Ishikawa (cell line): ENCODE measurements around the gene USP50.

Experiments used
- CEBPB ChIP-seq: IDR thresholded peaks from 2 replicates; pipeline ENCODE4 v1.6.1; 2012
- CREB1 ChIP-seq: IDR thresholded peaks from 2 replicates; pipeline ENCODE4 v1.6.1; 2012; ENCODE audit warnings: low read depth
- EGR1 ChIP-seq: IDR thresholded peaks from 2 replicates; pipeline ENCODE4 v1.6.1; 2012
- EP300 ChIP-seq: IDR thresholded peaks from 2 replicates; pipeline ENCODE4 v1.6.1; 2012; ENCODE audit warnings: borderline replicate concordance
- FOXM1 ChIP-seq: IDR thresholded peaks from 2 replicates; pipeline ENCODE4 v1.6.1; 2012; ENCODE audit warnings: low read depth, borderline replicate concordance
- NFIC ChIP-seq: IDR thresholded peaks from 2 replicates; pipeline ENCODE4 v1.6.1; 2012
- RAD21 ChIP-seq: IDR thresholded peaks from 2 replicates; pipeline ENCODE4 v1.6.1; 2012; ENCODE audit warnings: low read depth
- TAF1 ChIP-seq: IDR thresholded peaks from 2 replicates; pipeline ENCODE4 v1.6.1; 2012; ENCODE audit warnings: low read depth, mild to moderate bottlenecking
- TCF12 ChIP-seq: IDR thresholded peaks from 2 replicates; pipeline ENCODE4 v1.6.1; 2012; ENCODE audit warnings: low read depth
- TEAD4 ChIP-seq: IDR thresholded peaks from 2 replicates; pipeline ENCODE4 v1.6.1; 2012
- YY1 ChIP-seq: IDR thresholded peaks from 2 replicates; pipeline ENCODE4 v1.6.1; 2012; ENCODE audit warnings: low read depth
- ZBTB7A ChIP-seq: IDR thresholded peaks from 2 replicates; pipeline ENCODE4 v1.6.1; 2012; ENCODE audit warnings: low read depth
- TF ChIP-seq, protein P1 (sequence below): IDR thresholded peaks from 2 replicates; pipeline ENCODE4 v1.6.1; 2012
- TF ChIP-seq, protein P2 (sequence below): IDR thresholded peaks from 2 replicates; pipeline ENCODE4 v1.6.1; 2012
- TF ChIP-seq, protein P3 (sequence below): IDR thresholded peaks from 2 replicates; pipeline ENCODE4 v1.6.1; 2012; ENCODE audit warnings: low read depth, mild to moderate bottlenecking

Gene USP50

DNA sequence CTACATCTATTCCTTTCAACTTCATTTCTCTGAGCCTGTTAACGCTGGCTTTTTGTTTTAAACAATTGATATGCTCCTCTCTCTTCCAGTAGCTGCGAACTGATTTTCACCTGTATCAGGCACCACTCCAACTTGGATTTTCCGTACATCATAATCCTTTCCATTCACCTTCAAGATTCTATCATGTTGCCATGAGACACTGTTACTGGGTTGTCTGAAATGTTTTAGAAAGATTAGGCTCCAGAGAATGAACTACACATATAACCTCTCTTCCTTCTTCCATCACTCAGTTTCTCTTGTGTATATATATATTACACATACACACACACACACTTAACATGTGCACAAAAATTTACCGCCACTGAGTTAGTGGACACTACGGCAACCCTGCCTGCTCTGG lies at the start of gene USP50:
TSS of gene USP50 (minus strand) at position 101 of the 400 bp plus-strand sequence. CDS start 141 bp downstream, outside the sequence.
- TF ChIP-seq CREB1, result no peak

DNA sequence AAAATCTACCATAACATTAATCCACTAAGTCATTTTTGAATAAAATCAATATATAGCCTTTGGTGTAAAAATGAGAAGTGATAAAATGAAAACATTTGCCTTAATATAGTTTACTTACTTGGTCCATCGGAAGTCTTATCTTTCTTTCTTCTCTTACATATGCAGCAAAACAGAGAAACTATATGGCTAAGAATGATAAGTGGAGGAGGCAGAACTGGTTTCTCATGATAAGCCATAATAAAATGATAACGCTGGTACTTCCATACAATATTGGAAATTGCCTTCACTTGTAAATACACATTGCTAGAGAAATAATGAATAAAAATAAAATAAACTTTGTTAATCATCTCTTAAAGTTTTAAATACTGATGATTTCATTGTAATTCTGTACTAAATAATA lies 47.8 kb upstream of the USP50 start:
- TF ChIP-seq EGR1, result no peak
- TF ChIP-seq, protein P1, sequence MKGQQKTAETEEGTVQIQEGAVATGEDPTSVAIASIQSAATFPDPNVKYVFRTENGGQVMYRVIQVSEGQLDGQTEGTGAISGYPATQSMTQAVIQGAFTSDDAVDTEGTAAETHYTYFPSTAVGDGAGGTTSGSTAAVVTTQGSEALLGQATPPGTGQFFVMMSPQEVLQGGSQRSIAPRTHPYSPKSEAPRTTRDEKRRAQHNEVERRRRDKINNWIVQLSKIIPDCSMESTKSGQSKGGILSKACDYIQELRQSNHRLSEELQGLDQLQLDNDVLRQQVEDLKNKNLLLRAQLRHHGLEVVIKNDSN, result no peak
- no peak for TF ChIP-seq CREB1
- TF ChIP-seq RAD21, result no peak
- no peak for TF ChIP-seq EP300
- no peak for TF ChIP-seq TEAD4

DNA sequence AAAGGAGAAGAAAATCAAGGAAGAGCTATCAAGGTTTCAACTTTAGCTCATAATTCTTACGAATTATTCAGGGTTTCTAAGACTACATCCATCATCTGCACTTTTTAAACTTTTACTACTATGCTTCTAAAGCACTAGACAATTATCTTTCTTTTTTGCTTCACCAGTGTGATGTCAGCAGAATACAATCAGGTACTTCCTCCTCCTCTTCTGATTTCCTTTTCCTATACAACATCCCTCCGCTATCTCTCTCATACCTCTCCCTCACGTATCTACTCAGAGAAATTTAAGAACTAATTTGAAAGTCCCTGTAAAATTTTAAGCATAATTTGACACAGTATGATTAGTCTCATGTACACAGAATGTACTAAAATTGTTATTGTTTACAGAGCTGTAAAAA lies 47.3 kb upstream of the USP50 start:
- no peak for TF ChIP-seq YY1
- TF ChIP-seq ZBTB7A, result no peak
- TF ChIP-seq NFIC, result no peak
- TF ChIP-seq, protein P1, result no peak
- no peak for TF ChIP-seq EGR1

DNA sequence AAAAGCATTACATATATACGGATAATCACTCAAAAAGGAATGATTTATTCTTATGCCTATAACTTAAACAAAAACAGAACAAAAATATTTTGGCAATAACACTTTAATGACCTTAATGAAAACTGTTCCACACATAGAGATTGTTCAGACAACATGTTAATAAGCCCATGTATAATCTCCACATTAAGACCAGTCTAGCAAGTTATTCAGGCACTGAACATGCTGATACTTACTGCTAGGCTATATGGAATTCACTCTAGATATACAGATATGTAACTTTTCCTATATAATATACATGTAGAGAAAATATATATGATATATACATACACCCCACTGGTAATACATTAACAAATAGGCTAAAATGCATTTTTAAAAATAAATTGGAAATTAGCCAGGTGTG lies 43.8 kb upstream of the USP50 start:
- TF ChIP-seq RAD21 (no peak), NFIC (no peak), ZBTB7A (no peak), TCF12 (no peak), EGR1 (no peak), CEBPB (no peak), YY1 (no peak), CREB1 (no peak), TAF1 (no peak), EP300 (no peak), FOXM1 (no peak)
- TF ChIP-seq, protein P1, result no peak
- TF ChIP-seq, protein P2, sequence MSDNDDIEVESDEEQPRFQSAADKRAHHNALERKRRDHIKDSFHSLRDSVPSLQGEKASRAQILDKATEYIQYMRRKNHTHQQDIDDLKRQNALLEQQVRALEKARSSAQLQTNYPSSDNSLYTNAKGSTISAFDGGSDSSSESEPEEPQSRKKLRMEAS, result no peak

DNA sequence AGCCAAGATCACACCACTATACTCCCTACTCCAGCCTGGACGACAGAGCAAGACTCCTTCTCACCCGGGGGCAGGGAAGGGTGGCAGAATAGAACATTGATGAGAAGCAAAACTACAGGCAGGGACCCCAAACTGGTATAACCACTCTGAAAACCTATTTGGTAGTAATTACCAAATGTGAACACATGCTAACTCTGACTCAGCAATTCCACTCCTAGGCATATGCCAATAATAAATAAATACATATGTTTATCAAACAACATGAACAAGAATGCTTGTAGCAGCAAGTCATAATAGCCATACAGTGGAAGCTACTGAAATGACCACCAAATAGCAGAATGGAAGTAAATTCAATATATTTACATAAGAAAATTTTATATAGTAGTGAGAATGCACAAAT lies 31.0 kb upstream of the USP50 start:
- TF ChIP-seq CEBPB (no peak), CREB1 (no peak), RAD21 (no peak), TAF1 (no peak), EGR1 (no peak), ZBTB7A (no peak), YY1 (no peak), EP300 (no peak), TCF12 (no peak), TEAD4 (no peak), NFIC (no peak), FOXM1 (no peak)
- TF ChIP-seq, protein P3, sequence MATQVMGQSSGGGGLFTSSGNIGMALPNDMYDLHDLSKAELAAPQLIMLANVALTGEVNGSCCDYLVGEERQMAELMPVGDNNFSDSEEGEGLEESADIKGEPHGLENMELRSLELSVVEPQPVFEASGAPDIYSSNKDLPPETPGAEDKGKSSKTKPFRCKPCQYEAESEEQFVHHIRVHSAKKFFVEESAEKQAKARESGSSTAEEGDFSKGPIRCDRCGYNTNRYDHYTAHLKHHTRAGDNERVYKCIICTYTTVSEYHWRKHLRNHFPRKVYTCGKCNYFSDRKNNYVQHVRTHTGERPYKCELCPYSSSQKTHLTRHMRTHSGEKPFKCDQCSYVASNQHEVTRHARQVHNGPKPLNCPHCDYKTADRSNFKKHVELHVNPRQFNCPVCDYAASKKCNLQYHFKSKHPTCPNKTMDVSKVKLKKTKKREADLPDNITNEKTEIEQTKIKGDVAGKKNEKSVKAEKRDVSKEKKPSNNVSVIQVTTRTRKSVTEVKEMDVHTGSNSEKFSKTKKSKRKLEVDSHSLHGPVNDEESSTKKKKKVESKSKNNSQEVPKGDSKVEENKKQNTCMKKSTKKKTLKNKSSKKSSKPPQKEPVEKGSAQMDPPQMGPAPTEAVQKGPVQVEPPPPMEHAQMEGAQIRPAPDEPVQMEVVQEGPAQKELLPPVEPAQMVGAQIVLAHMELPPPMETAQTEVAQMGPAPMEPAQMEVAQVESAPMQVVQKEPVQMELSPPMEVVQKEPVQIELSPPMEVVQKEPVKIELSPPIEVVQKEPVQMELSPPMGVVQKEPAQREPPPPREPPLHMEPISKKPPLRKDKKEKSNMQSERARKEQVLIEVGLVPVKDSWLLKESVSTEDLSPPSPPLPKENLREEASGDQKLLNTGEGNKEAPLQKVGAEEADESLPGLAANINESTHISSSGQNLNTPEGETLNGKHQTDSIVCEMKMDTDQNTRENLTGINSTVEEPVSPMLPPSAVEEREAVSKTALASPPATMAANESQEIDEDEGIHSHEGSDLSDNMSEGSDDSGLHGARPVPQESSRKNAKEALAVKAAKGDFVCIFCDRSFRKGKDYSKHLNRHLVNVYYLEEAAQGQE, result no peak
- TF ChIP-seq, protein P1, result no peak
- TF ChIP-seq, protein P2, result no peak

DNA sequence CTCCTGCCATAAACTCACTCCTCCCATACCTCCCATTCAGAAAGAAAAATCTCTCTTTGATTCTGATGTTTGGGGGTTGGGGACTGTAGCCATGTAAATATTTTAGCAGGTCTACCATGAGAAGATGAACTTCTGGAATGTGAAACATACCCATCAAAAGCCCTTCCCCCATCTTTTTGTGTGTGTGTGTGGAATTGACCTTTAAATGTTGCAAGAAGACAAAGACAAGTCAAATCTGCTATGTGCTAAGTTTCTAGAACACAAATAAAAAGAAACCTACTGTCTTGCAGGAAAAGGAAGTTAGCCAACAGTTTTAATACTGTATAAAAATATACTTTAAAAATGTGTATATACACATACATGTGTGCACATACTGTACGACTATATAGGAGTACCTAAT lies 29.7 kb upstream of the USP50 start:
- TF ChIP-seq FOXM1 (no peak), CREB1 (no peak), CEBPB (no peak), EGR1 (no peak), TCF12 (no peak), EP300 (no peak), ZBTB7A (no peak), RAD21 (no peak), NFIC (no peak), TAF1 (no peak), YY1 (no peak), TEAD4 (no peak)
- TF ChIP-seq, protein P1, result no peak
- TF ChIP-seq, protein P2, result no peak
- TF ChIP-seq, protein P3, result no peak
